Activated naive CD8-positive, alpha-beta T cell treated with anti-CD3 and anti-CD28 coated beads, Interleukin-2, amount 10 ng/mL, durations not matched to agents 7 days and 5 days (primary cell): ENCODE results near the gene ANKS6. TPM values are rescaled to one million over a fixed set of nuclear protein-coding genes. Genes with fewer than 3 reads are reported as not detected.
A peak's percentile ranks its signal among the peaks of the same experiment; 100 is the strongest.

Experiments
- ATAC-seq: fragments of 150-1000 bp; cut with Tn5 transposase; one replicate; pipeline ENCODE4 v1.10.0; 2021; ENCODE audit warnings: low read depth, moderate library complexity
- POLR2A ChIA-PET: fragments of 350-600 bp; sonication (Branson Sonifier 250); formaldehyde crosslinking; loops from one replicate; lab custom pipeline; 2021; ENCODE audit warnings: antibody characterized with exemption; lab: Charles Lee
- DNase-seq: peaks from one replicate; pipeline ENCODE4 v3.0.0; 2021
- H3K27ac Mint-ChIP-seq: one replicate; pipeline ENCODE4 v1.8.0; 2022; ENCODE audit warnings: mild to moderate bottlenecking, mixed read lengths
- H3K27me3 Mint-ChIP-seq: one replicate; pipeline ENCODE4 v1.8.0; 2022; ENCODE audit warnings: mild to moderate bottlenecking, moderate library complexity, mixed read lengths
- H3K36me3 Mint-ChIP-seq: one replicate; pipeline ENCODE4 v1.8.0; 2021; ENCODE audit warnings: mild to moderate bottlenecking, mixed read lengths
- H3K4me1 Mint-ChIP-seq: one replicate; pipeline ENCODE4 v1.8.0; 2021; ENCODE audit warnings: mixed read lengths
- H3K4me3 Mint-ChIP-seq: one replicate; pipeline ENCODE4 v1.8.0; 2022; ENCODE audit warnings: mild to moderate bottlenecking, moderate library complexity, mixed read lengths
- H3K9me3 Mint-ChIP-seq: one replicate; pipeline ENCODE4 v1.8.0; 2021; ENCODE audit warnings: mixed read lengths
- total RNA-seq, 2 experiments: library from RNA; stranded (reverse); gene quantifications; one replicate each; pipeline ENCODE4 v1.2.3, GENCODE V29; 2021

Gene ANKS6
- total RNA-seq, 2 experiments from 2014 or later, result 8.2 to 9.5 TPM

GRCh38 chr9:98829766-98830165 lies 33.4 kb upstream of the ANKS6 start:
- no peak overlapping the region for H3K4me3 Mint-ChIP-seq
- DNase-seq (no peak), ATAC-seq (no peak)
- H3K4me1 Mint-ChIP-seq, result no peaks in the 10 kb centered on the region
- H3K9me3 Mint-ChIP-seq, result no peaks in the 10 kb centered on the region
- H3K36me3 Mint-ChIP-seq, result peaks cover 2% of the 10 kb centered on the region
- POLR2A ChIA-PET, result no interaction called here
- H3K27ac Mint-ChIP-seq, result no peak overlapping the region
- no peaks in the 10 kb centered on the region for H3K27me3 Mint-ChIP-seq

DNA sequence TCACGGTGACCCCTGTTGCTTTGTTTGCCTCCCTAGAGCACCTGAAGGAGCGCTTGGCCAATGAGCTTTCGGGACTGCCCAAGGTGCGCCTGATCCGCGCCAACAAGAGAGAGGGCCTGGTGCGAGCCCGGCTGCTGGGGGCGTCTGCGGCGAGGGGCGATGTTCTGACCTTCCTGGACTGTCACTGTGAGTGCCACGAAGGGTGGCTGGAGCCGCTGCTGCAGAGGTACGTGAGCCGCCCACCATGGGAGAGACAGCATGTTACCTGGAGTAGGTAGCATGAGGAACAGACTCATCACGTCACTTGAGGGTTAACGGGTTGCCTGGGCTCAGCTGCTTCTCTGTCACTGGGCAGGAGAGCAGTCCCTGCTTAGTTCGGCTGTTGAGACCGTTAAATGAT lies 30.4 kb upstream of the ANKS6 start:
- POLR2A ChIA-PET, result no interaction called here
- no peak for ATAC-seq
- H3K4me3 Mint-ChIP-seq, result no peak overlapping the region

DNA sequence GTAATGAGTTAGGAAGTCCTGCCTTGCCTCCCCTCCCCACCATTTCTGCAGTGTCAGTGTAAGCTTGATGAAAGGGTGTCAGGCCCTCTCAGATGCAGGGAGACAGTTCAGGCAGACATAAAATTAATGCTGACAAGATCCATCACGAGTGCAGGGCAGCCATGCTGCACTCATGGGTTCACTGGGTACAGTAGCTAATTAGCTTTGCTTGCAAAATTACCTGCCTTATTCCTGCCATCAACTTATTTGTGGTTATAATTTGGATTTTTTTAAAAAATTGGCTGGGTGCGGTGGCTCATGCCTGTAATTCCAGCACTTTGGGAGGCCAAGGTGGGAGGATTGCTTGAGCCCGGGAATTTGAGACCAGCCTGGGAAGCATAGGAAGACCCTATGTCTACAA lies 29.1 kb upstream of the ANKS6 start:
- DNase-seq, result no peak
- H3K9me3 Mint-ChIP-seq, result no peaks in the 10 kb centered on the region
- no peaks in the 10 kb centered on the region for H3K27me3 Mint-ChIP-seq
- no peaks in the 10 kb centered on the region for H3K4me1 Mint-ChIP-seq
- H3K36me3 Mint-ChIP-seq, result peaks cover 2% of the 10 kb centered on the region
- no peak overlapping the region for H3K4me3 Mint-ChIP-seq
- H3K27ac Mint-ChIP-seq, result no peak overlapping the region
- ATAC-seq, result no peak
- POLR2A ChIA-PET, result interaction anchor here (0.6 kb wide), 1 partner anchor 545 kb away, joined by 3 read pairs; no protein-coding TSS in a partner anchor

More for the DNA sequence above, 30.4 kb upstream of the ANKS6 start:
- Mint-ChIP-seq H3K9me3 (no peaks in the 10 kb centered on the region), H3K4me1 (no peaks in the 10 kb centered on the region), H3K27me3 (no peaks in the 10 kb centered on the region), H3K36me3 (no peaks in the 10 kb centered on the region), H3K27ac (no peak overlapping the region)
- no peak for DNase-seq

- Mint-ChIP-seq H3K27ac (no peak overlapping the region), H3K36me3 (peaks cover 5% of the 10 kb centered on the region), H3K4me3 (no peak overlapping the region), H3K27me3 (no peaks in the 10 kb centered on the region), H3K9me3 (no peaks in the 10 kb centered on the region), H3K4me1 (peaks cover 9% of the 10 kb centered on the region)
- DNase-seq, result no peak
- POLR2A ChIA-PET, result no interaction called here
- no peak for ATAC-seq
These were observed 27.4 kb upstream of the ANKS6 start for GRCh38 chr9:98823666-98824334.

GRCh38 chr9:98822661-98823060 lies 26.3 kb upstream of the ANKS6 start:
- no peak for DNase-seq
- ATAC-seq, result no peak
- POLR2A ChIA-PET, result no interaction called here
- Mint-ChIP-seq H3K27ac (no peak overlapping the region), H3K27me3 (no peaks in the 10 kb centered on the region), H3K4me1 (peaks cover 9% of the 10 kb centered on the region), H3K4me3 (no peak overlapping the region), H3K9me3 (peaks cover 4% of the 10 kb centered on the region), H3K36me3 (peaks cover 10% of the 10 kb centered on the region)

GRCh38 chr9:98821831-98822230 lies 25.5 kb upstream of the ANKS6 start:
- Mint-ChIP-seq H3K9me3 (peaks cover 4% of the 10 kb centered on the region), H3K4me3 (no peak overlapping the region), H3K27me3 (no peaks in the 10 kb centered on the region), H3K27ac (no peak overlapping the region), H3K36me3 (peaks cover 13% of the 10 kb centered on the region), H3K4me1 (peaks cover 9% of the 10 kb centered on the region)
- ATAC-seq, result no peak
- POLR2A ChIA-PET, result no interaction called here
- no peak for DNase-seq

DNA sequence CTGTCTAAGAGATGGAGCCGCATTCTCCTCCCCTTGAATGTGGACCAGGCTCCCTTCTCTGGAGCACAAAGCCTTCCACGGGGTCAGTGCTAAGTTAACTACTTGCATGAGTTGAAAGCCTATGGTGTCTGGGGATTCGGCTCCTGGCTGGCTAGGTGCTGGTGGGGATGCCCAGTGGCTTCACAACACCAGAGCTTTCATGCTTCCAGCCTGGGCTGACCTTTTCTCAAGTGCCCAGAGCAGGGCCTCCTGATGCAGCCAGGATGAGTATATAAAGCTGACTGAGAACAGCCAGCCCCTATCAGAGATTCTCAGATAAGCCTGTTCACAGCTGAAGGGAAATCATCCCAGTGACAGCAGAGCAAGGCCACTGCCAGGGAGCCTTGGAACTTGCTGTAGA lies 22.9 kb upstream of the ANKS6 start:
- Mint-ChIP-seq H3K4me3 (peak overlapping the region; percentile 15), H3K4me1 (peaks cover 9% of the 10 kb centered on the region), H3K9me3 (peaks cover 4% of the 10 kb centered on the region), H3K36me3 (peaks cover 15% of the 10 kb centered on the region), H3K27me3 (no peaks in the 10 kb centered on the region), H3K27ac (no peak overlapping the region)
- ATAC-seq (no peak), DNase-seq (no peak)
- POLR2A ChIA-PET, result no interaction called here

- POLR2A ChIA-PET, result no interaction called here
- DNase-seq, result no peak
- peaks cover 6% of the 10 kb centered on the region for H3K9me3 Mint-ChIP-seq
- H3K27ac Mint-ChIP-seq, result no peak overlapping the region
- H3K27me3 Mint-ChIP-seq, result no peaks in the 10 kb centered on the region
- H3K4me3 Mint-ChIP-seq, result no peak overlapping the region
- H3K36me3 Mint-ChIP-seq, result peaks cover 19% of the 10 kb centered on the region
- ATAC-seq, result no peak
- H3K4me1 Mint-ChIP-seq, result peaks cover 9% of the 10 kb centered on the region
These were observed 22.4 kb upstream of the ANKS6 start for GRCh38 chr9:98818764-98819163.

- Mint-ChIP-seq H3K4me1 (peaks cover 17% of the 10 kb centered on the region), H3K4me3 (no peak overlapping the region), H3K36me3 (peaks cover 36% of the 10 kb centered on the region), H3K27me3 (no peaks in the 10 kb centered on the region), H3K9me3 (peaks cover 10% of the 10 kb centered on the region), H3K27ac (no peak overlapping the region)
- DNase-seq (no peak), ATAC-seq (no peak)
- POLR2A ChIA-PET, result no interaction called here
These were observed 19.1 kb upstream of the ANKS6 start for GRCh38 chr9:98815391-98815951.

- Mint-ChIP-seq H3K27ac (no peak overlapping the region), H3K4me3 (no peak overlapping the region), H3K36me3 (peaks cover 28% of the 10 kb centered on the region), H3K4me1 (peaks cover 30% of the 10 kb centered on the region), H3K27me3 (peaks cover 16% of the 10 kb centered on the region), H3K9me3 (peaks cover 6% of the 10 kb centered on the region)
- no peak for DNase-seq
- POLR2A ChIA-PET, result no interaction called here
- ATAC-seq, result no peak
These were observed 14.8 kb upstream of the ANKS6 start for GRCh38 chr9:98811051-98811650.

- POLR2A ChIA-PET, result no interaction called here
- H3K27me3 Mint-ChIP-seq, result peaks cover 22% of the 10 kb centered on the region
- H3K4me1 Mint-ChIP-seq, result peaks cover 30% of the 10 kb centered on the region
- DNase-seq (no peak), ATAC-seq (no peak)
- H3K4me3 Mint-ChIP-seq, result no peak overlapping the region
- H3K9me3 Mint-ChIP-seq, result peaks cover 6% of the 10 kb centered on the region
- H3K36me3 Mint-ChIP-seq, result peaks cover 27% of the 10 kb centered on the region
- no peak overlapping the region for H3K27ac Mint-ChIP-seq
These were observed 13.9 kb upstream of the ANKS6 start for GRCh38 chr9:98810102-98810842.

DNA sequence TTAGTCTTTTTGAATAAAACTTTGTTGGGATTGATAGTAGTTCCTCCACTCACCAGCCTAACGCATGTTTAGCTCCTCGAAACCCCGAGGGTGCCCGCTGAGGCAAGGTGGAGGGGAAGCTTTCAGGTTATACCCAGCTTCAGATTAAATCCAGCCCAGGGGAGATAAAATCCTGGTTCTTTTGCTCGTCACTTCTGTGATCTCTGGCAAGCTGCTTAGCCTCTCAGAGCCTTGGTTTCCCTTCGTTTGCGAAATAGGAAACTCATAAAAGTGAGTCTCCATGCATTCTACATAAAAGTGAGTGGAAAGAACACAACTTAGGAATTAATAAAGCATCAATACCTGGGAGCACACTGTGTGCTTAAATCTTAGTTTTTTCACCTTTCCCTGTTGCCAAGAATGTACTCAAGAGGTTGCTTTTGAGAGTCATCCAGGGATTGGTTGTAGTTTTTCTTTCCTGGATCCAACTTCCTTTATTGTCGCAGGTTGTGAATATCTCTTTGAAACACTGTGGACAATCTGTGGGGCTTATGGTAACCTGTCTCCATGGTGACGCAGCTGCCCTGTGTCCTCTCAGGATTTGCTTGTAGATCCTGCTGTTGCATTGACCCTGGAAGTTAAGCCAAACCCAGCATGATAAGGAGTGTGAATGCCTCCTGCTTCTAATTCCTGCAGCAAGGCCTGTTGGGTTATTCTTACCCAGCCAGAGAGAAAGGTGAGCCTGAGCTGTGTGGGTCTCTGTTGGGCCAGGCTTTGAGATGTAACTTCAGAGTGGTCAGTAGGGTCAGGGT lies 13.2 kb upstream of the ANKS6 start:
- DNase-seq (no peak), ATAC-seq (no peak)
- peaks cover 30% of the 10 kb centered on the region for H3K4me1 Mint-ChIP-seq
- H3K27ac Mint-ChIP-seq, result no peak overlapping the region
- H3K4me3 Mint-ChIP-seq, result peak overlapping the region; percentile 31
- peaks cover 28% of the 10 kb centered on the region for H3K27me3 Mint-ChIP-seq
- H3K9me3 Mint-ChIP-seq, result peaks cover 6% of the 10 kb centered on the region
- peaks cover 27% of the 10 kb centered on the region for H3K36me3 Mint-ChIP-seq
- POLR2A ChIA-PET, result no interaction called here

DNA sequence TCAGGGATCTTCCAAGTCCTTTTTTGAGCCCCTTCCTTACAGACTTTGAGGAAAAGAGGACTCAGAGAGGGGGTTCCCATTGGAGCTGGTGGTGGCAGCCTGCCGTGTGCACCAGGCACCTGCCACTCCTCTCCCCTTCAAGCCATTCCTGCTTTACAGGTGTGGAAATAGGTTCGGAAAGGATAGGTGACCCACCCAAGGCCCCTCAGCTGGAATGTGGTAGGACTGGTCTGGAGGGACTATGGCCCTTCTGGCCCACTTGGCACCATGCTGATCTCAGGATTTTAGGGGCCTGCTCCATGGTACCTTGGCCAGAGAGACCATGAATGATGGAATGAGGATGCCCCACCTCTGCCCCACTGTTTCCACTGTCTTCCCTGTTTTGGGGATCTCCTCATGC lies 12.5 kb upstream of the ANKS6 start:
- DNase-seq, result no peak
- POLR2A ChIA-PET, result interaction anchor here (1.4 kb wide), 1 partner anchor 204 kb away, joined by 4 read pairs; no protein-coding TSS in a partner anchor
- Mint-ChIP-seq H3K27me3 (peaks cover 33% of the 10 kb centered on the region), H3K36me3 (peaks cover 23% of the 10 kb centered on the region), H3K4me1 (peaks cover 30% of the 10 kb centered on the region), H3K9me3 (peaks cover 4% of the 10 kb centered on the region), H3K27ac (no peak overlapping the region), H3K4me3 (peak overlapping the region; percentile 84)
- ATAC-seq, result no peak
